Measurements from ENCODE around the gene FKBP8.
A peak's percentile ranks its signal among the peaks of the same experiment; 100 is the strongest.

FKBP8 gene

DNA sequence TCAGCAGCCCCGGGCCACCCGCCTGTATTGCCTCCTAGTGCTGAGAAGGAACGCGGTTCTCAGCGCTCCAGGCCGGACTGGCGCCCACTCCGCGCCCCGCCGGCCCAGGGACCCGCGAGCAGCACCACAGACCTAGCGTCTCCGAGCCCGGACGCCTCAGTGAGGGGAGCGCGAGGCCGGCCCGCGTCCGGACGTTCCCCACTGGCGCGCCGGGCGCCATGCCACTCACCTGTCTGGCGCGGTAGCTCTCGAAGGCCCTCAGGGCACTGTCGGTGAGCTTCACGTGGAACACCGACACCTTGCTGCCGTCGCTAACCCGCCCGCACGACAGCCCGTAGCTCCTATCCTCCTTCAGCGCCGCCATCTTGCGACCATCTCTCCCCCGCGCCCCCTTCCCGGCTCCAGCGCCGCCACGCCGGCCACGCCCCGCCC, 21.7 kb downstream of the FKBP8 start, which contains the start of gene ELL:
ELL (minus strand) TSS at position 379 of the 432 bp plus-strand sequence; CDS start at position 364, 15 bp downstream.
- peak; percentile 18 for DNase-seq (ENCODE audit: low spot score)

DNA sequence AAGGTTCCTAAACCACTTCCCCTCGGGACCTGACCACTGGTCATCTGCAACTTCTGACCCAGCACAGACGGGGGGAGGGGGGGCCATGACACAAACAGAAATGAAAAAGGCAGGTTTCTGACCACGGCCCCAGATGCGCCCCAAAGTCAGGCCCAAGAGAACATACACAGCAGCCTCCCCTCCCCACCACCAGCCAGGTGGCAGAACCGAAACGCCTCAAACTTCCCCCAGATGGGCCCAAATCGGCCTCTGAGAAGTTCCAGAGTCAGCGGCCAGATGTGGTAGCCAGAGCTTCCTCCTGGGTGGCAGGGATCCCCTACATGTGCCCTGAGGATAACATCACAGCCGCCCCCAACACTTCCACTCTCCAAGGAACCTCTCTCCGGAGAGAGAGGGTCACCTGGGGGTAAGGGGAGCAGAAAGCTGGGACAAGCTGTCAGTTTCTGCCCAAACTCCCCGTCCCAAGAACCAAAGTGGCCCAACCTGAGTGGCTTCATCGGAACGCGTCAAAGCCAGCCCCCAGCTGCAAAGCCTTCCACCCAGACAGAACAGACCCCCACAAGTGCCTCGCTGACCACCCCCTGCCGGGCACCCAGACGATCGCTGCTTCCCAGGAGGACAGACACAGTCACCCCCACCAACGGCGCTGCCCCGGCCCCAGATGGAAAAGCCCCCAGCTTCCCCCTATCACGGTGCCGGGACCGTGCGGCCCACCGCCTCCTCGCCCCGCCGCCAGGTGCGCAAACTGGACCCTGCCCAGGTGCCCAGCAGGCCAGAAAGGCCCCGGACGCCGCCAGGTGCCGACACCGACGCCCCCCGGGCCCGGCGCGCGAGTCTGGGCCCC, 22.3 kb downstream of the FKBP8 start:
- DNase-seq (ENCODE audit: low spot score) = peak; percentile 25

DNA sequence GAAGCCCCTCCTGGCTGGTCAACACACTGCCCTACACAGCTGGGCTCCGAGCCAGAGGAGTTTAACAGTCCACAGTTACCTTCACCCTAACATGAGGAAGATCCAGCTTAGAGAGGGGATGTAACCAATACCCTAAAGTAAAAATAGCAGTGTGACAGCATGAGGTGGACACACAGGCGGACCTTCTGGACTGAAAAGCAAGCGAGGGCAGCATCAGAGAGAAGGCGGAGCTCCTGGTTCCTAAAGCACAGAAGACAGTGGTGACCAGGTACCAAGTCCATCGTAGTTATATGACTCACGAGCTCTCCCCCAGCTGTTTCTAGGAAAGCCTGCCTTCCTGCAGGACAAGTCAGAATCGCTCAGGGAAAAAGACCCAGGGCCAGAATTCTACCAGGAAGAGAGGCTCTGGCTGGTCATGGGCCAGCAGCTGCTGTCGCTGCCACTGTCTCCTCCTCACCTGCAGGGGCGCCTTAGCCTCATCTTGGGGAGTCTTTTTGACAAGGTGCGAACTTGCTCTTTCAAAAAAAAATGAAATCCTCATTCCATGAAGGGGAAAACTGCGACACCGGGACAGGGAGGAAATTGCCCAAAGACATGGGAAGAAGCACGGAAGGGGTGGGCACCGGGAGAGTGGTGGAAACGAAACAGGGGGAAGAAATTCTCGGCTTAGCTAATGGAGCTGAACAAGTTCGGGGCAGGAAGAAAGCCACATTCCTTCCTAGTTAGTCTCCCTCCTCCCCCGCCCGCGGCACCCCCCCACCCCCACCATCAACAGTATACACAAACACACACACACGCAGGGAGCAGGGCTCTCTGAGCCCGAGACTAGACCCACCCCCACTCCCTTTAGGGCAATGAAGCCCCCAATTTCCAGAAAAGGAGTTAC, 23.2 kb downstream of the FKBP8 start:
- peak; percentile 87 for DNase-seq (ENCODE audit: low spot score)

DNA sequence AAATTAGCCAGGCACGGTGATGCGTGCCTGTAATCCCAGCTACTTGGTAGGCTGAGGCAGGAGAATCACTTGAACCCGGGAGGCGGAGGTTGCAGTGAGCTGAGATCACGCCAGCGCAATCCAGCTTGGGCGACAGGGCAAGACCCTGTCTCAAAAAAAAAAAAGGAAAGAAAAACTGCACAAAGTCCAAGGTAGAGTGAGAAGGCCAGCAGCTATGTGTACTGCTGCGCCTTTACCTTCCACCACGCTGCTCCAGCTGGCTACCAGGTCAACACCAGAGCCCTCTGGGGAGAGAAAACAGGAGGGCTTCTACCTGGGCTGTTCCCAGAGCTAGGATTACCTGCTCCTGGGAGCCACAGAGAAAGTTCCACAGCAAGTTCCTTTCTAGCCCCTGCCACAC, 24.7 kb downstream of the FKBP8 start:
- DNase-seq (ENCODE audit: low spot score) = no peak

DNA sequence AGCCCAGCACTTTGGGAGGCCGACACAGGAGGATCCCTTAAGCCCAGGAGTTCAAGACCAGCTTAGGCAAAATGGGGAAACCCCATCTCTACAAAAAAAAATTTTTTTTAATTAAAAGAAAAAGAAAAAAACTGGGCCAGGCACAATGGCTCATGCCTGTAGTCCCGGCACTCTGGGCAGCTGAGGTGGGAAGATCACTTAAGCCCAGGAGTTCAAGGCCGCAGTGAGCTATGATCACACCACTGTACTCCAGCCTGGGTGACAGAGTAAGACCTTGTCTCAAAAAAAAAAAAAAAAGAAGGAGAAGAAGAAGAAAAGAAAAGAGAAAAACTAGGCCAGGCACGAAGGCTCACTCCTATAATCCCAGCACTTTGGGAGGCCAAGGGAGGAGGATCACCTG, 25.8 kb downstream of the FKBP8 start:
- DNase-seq (ENCODE audit: low spot score) = no peak

DNA sequence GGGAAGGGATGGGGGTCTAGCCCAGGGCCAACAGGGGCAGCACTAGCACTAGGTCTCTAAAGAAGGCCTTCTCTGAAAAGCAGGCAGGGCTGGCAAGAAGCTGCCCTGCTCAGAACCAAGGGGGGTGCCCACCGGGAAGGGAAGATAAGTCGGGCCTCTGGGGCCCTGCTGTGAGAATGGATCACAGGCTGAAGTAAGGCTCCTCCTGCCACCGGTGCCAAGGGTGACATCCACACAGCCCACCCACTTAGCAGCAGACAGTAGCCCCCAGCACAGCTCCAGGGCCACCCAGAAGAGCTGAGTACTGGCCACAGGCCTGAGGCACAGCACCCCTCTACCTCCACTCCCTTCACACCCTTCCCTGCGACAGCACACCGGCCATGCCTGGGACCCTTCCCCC, 27.4 kb downstream of the FKBP8 start:
- no peak for DNase-seq (ENCODE audit: low spot score)

DNA sequence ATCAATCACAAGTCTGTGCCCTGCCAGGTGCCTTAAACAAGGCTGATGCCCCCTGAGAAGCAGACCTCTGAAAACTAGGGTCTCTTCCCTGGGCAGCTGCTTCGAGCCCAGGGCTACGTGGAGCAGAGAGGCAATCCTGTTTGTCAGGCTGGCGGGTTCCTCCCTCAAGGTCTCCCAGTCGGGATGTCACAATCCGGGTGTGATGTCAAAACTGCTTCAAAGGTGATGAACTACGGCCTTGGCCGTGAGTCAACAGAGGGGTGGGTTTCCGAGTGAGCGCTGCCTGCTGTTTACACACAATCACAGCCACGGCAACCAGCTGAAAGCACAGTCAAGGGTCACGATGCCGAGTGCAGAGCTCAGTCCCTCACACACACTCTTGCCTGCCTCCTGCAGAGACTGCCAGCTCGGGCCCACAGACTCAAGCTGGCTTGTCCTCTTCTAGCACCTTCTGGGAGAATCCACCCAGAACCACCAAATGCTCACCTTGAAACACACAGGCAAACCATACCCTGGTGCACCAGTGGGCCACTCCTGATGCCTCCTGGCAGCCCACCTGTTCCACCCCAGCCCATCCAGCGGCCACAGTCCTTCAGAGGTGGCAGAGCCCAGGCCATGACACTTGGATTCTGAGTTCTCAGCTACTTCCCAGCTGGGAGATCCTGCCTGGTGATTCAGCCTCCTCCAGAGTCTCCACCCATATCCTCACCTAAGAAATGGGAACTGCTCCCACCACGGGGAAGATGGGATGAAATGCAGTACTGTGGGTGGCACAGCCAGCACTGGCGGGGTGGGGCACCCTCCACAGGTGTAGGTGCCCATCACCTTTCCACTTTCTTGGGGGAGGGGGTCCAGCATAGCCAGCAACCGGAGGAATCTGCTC, 28.3 kb downstream of the FKBP8 start:
- DNase-seq (ENCODE audit: low spot score) = no peak

DNA sequence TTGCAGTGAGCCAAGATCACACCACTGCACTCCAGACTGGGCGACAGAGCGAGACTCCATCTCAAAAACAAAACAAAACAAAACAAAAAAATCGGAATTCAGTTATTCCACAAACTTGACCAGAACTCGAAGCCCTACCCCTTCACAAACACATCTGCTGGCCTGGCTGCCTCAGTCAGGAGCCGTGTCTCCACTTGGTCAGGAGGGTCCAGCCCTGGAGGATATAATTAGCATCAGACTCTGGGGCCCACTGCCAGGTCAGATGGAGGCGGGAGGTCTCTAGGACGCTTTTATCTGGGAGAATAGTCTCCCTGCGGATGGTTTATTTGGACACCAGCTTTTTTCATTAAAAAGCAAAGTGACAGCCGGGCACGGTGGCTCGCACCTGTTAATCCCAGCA, 29.5 kb downstream of the FKBP8 start:
- DNase-seq (ENCODE audit: low spot score) = no peak

DNA sequence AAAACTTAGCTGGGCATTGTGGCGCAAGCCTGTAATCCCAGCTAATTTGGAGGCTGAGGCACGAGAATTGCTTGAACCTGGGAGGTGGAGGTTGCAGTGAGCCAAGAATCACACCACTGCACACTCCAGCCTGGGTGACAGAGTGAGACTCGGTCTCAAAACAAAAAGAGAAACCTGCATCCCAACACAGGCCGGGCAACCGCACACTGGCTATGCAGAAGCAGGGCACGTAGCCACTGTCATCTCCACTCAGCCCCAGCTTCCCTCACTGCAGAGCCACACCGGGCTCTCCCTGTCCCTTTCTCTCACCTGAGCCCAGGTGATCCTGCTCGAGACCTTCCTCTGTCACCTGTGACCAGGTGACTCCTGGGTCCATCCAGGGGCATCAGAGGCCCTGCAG, 33.2 kb downstream of the FKBP8 start:
- DNase-seq (ENCODE audit: low spot score) = no peak

DNA sequence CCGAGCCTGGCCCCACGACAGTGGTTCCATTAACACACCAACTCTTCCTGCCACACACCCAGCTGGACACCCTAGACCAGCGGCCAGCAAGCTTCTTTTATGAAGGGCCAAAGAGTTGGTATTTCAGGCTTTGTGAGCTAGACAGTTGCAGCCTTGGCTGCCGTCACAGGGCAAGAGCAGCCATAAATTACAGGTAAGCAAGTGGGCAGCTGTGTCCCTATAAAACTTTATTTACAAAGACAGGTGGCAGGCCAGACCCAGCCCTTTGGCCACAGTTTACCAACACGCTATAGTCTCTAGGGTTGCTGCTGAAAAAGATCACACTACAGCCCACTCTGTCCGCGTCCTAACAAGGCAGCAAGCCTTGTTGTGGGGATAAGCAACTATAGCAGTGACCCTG, 34.8 kb downstream of the FKBP8 start:
- no peak for DNase-seq (ENCODE audit: low spot score)

DNA sequence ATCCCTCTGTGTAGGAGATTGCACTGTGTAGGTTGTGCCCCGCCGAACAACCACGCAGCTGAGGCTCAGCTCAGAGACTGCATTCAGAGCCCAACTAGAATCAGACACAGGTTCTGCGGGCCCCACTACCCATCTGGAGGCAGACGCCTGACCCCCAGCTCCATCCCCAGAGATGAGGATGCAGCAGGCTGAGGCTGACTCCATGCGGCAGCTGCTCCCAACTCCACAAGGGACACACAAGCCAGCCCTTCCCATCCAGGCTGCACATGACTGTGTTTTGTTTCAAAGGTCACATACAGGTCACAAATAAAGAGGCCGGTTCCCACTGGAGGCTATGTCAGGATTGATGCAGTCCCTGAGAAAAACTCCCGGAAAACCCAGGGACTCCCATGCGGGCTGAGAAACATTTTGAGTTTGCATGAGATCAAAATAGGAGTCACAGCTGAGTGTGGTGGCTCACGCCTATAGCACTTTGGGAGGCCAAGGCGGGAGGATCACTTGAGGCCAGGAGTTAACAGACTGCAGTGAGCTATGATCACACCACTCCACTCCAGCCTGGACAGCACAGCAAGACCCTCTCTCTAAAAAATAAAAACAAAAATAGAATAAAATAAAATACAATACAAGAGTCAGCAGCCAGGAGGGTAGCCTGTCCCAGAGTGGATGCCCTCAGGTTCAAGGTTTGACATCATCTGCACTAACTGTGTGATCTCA, 35.5 kb downstream of the FKBP8 start:
- no peak for DNase-seq (ENCODE audit: low spot score)

DNA sequence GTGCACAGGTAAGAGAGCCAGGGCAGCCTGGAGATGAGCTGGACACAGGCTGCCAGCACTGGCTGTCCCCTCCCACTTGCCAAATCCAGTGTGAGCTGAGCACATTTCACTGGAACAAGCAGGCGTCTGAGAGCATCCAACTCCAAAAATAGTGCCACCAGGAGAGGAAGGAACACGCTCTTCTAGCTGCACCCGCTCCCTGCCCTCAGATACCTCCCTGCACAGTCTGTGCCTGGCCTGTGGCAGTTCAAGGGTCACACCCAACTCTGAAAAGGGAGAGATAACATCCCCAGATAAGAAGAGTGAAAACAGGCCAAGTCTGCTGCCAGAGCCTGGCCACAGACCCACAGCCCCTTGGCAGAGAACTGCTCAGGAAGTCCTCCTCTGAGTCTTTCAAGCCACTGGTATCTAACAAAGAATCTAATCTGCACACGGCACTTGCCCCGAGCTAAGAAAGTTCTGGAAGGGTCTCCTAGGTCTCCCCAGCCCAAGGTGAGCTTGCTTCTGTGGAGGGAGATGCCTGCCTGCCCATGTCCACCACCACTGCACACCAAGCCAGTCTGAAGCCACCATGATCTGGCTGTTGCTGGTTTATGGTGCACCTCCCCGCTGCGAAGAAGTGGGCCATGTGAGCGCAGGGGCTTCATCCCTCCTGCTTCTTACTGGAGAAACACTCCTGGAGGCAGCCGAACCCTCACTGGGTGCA, 36.2 kb downstream of the FKBP8 start:
- DNase-seq (ENCODE audit: low spot score) = no peak

DNA sequence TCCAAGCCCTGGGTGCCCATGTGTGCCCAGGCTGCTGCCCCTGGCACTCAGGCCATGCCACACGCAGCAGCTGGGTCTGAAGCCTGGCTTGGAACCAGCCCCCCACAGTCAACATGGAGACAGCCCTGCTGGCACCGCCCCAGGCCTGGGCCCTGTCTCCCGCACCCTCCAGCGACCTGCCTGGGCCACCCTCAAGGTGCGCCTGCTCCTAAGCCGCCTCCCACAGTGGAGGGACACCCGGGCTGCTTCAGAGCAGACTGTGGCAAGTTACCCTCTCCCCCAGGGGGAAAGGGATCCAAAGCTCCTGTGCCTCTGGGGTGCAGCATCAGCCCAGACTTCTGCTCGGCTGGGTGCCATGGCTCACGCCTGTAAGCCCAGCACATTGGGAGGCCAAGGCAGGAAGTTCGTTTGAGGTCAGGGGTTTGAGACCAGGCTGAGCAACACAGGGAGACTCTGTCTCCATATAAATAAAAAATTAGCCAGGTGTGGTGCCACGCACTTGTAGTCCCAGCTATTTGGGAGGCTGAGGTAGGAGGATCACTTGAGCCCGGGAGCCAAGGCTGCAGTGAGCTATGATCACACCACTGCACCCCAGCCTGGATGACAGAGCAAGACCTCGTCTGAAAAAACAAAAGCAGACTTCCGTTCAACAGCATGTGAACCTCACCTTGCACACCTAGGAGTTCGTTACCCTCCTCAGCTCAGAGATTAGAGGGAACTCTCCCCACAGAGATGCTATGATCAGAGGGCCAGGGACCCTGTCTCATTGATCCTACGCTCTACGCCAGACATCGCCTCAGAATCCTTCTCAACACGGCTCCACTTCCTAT, 37.1 kb downstream of the FKBP8 start:
- no peak for DNase-seq (ENCODE audit: low spot score)

DNA sequence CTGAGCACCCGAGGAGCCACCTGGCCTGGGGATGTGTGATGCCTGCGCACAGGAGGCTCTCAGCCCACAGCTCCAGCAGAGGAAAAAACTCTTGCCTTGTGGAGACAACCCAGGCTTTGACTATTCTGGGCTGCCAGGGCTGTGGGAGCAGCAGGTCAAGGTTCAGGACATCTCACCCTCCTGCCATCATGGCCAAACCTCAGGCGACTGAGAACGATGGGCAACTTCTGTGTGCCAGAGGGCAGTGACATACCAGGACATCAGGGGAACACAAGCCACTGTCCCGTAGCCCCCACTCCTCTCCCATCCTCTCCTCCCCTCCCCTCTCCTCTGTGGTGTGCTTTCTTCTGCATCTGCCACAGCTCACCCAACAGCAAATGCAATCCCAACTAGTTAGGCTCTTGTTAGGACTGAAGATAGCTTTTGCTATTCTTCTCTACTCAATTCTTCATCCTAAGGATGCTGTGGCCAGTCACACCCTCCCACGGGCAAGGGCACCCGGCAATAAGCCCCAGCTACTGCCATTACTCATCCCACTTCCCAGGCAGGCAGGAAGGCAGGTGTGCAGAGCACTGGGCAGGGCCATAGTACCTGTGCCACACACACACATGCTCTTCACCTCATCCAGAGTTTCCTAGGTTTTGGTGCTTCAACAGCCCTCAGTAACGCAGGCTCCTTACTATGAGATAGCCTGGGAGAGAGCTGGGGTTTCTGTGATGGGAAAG, 38.3 kb downstream of the FKBP8 start:
- DNase-seq (ENCODE audit: low spot score) = no peak

DNA sequence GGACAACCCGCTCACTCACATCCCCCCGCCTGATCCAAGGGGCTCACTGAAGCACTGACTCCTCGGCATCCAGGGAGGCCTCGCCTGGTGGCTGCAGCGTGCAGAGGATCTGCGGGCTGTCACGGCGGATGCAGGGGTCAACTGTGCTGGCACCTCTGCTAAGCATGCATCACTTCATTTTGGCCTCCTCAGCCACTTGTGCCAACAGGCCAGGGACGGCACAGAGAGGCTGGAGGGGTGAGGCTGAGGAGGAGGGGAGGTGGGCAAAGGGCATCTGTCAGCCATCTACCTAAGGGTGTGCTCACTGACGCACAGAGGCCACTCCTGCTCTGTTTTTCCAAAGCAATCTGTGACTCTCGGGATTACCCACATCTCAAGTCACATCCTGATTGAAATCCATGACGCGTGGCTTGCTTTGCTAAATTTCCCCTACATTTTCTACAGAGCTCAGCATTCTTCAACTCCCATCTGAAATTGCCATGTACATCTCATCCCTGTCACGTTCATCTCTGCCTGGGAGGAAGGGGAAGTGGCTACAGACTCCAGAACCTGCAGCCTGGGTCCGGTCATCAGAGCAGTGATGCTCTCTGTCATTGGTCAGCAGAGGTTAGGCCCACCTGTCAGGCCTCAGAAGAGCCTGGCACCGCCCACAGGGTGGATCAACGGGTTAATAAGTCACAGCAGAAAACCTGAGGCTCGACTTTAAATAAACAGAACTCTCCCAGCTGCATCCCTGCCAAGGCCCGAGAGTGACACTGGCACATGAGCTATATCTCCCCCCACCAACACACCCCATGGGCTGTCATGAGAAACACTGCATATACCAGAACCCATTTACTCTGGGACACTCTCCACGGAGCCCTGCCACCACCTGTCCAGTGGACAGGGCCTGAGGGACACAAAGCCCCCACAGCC, 39.1 kb downstream of the FKBP8 start:
- no peak for DNase-seq (ENCODE audit: low spot score)

DNA sequence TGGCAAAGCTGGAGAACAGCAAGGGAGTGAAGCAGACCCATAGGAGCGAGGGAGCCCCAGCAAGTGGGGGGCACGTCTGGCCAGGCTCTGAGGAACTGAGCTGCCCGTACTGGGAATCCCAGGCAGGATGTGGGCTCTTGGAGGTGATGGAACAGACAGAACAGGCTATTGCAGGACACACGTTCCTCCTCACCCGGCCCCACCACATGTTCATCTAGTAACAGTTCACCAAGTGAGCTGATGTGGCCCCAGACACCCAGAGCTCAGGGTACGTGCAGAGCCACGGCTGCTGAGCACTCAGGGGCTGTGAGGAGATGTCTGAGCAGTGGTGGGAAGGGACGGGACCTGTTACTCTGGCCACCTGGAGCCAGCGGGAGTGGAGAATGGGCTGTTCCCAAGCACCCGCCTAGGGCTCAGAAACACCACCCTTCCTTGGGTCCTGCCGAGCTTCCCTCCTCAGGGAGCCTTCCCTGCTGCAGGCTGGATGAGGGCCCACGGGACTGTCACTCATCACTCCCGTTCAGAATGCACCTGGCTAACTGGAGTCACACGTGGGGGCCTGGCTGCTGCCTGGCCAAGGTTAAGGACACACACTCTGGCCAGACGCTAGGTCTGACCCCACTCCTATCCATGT, 39.9 kb downstream of the FKBP8 start:
- DNase-seq (ENCODE audit: low spot score) = no peak

DNA sequence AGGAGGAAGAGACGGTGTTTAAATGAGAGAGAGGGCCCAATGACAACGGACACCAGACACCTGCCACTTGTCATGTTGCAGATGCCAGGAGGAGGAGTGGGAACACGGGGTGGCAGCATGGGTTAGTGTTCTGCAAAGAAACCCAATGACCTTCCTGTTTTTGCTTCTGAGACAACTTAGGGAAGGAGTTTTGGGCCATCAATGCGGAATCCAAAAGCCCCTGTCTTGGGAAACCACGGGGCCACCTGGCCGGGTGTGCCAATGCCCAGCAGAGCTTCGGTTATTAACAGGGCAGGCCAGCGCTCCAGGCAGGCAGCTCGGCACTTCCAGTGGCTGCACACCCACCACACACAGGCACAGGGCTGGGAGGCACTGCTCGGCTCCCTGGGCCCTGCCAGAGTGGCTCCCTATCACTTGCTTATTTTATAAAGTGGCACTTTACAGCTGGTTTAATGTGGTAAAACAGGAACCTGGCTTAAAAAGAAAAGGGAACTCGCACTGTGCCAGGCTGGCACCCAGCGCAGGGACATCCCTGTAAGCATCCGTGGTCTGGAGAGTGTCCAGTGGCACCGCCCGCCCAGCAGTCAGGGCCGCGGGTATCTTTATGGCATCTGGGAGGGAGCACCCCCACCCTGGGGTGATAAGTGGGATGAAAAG, 40.6 kb downstream of the FKBP8 start:
- no peak for DNase-seq (ENCODE audit: low spot score)

All from GM03348 (cell line).